Measurements from ENCODE around the gene SCGB3A2.

Gene SCGB3A2

GRCh38 chr5:147880487-147880886 is 2.0 kb downstream of the SCGB3A2 start:
- H3K9me3 ChIP-seq (ENCODE audit: control insufficient read depth, insufficient read depth, low read length), result no peaks in the 10 kb centered on the region
- no peak overlapping the region for H3K4me3 ChIP-seq (ENCODE audit: low read depth, low read length)
- no peak overlapping the region for H3K27ac ChIP-seq (ENCODE audit: low read depth, low read length)
- H3K4me1 ChIP-seq (ENCODE audit: control insufficient read depth, insufficient read depth, low read length), result peaks cover 36% of the 10 kb centered on the region
- peaks cover 9% of the 10 kb centered on the region; the same call in 1 of the 2 replicates for H3K36me3 ChIP-seq (ENCODE audit: control insufficient read depth, insufficient read depth, low read length)
- no peaks in the 10 kb centered on the region for H3K27me3 ChIP-seq (ENCODE audit: control insufficient read depth, insufficient read depth, low read length)
- no peak overlapping the region for H3K9ac ChIP-seq (ENCODE audit: low read depth, low read length)

GRCh38 chr5:147882586-147883313 is 4.2 kb downstream of the SCGB3A2 start:
- no peak overlapping the region for H3K9ac ChIP-seq (ENCODE audit: low read depth, low read length)
- H3K4me1 ChIP-seq (ENCODE audit: control insufficient read depth, insufficient read depth, low read length), result peaks cover 19% of the 10 kb centered on the region
- no peak overlapping the region for H3K4me3 ChIP-seq (ENCODE audit: low read depth, low read length)
- no peaks in the 10 kb centered on the region for H3K27me3 ChIP-seq (ENCODE audit: control insufficient read depth, insufficient read depth, low read length)
- peaks cover 9% of the 10 kb centered on the region; the same call in 1 of the 2 replicates for H3K36me3 ChIP-seq (ENCODE audit: control insufficient read depth, insufficient read depth, low read length)
- no peaks in the 10 kb centered on the region for H3K9me3 ChIP-seq (ENCODE audit: control insufficient read depth, insufficient read depth, low read length)
- H3K27ac ChIP-seq (ENCODE audit: low read depth, low read length), result no peak overlapping the region

- Histone ChIP-seq H3K27ac (ENCODE audit: low read depth, low read length) (no peak overlapping the region), H3K9ac (ENCODE audit: low read depth, low read length) (no peak overlapping the region)
Measured at GRCh38 chr5:147887026-147887627, 8.6 kb downstream of the SCGB3A2 start.

GRCh38 chr5:147887930-147888329 is 9.4 kb downstream of the SCGB3A2 start:
- no peak overlapping the region for H3K4me3 ChIP-seq (ENCODE audit: low read depth, low read length)
- no peaks in the 10 kb centered on the region for H3K9me3 ChIP-seq (ENCODE audit: control insufficient read depth, insufficient read depth, low read length)
- peaks cover 10% of the 10 kb centered on the region for H3K4me1 ChIP-seq (ENCODE audit: control insufficient read depth, insufficient read depth, low read length)
- no peak overlapping the region for H3K9ac ChIP-seq (ENCODE audit: low read depth, low read length)
- H3K27ac ChIP-seq (ENCODE audit: low read depth, low read length), result no peak overlapping the region
- no peaks in the 10 kb centered on the region for H3K27me3 ChIP-seq (ENCODE audit: control insufficient read depth, insufficient read depth, low read length)
- no peaks in the 10 kb centered on the region for H3K36me3 ChIP-seq (ENCODE audit: control insufficient read depth, insufficient read depth, low read length)

More at GRCh38 chr5:147887026-147887627, 8.6 kb downstream of the SCGB3A2 start:
- Histone ChIP-seq H3K4me3 (ENCODE audit: low read depth, low read length) (no peak overlapping the region), H3K27me3 (ENCODE audit: control insufficient read depth, insufficient read depth, low read length) (no peaks in the 10 kb centered on the region), H3K36me3 (ENCODE audit: control insufficient read depth, insufficient read depth, low read length) (peaks cover 5% of the 10 kb centered on the region; the same call in 1 of the 2 replicates), H3K9me3 (ENCODE audit: control insufficient read depth, insufficient read depth, low read length) (no peaks in the 10 kb centered on the region), H3K4me1 (ENCODE audit: control insufficient read depth, insufficient read depth, low read length) (peaks cover 12% of the 10 kb centered on the region)

- Histone ChIP-seq H3K27me3 (ENCODE audit: control insufficient read depth, insufficient read depth, low read length) (no peaks in the 10 kb centered on the region), H3K4me1 (ENCODE audit: control insufficient read depth, insufficient read depth, low read length) (0 out of 2 replicates have a peak, but pooled peaks cover 4% of the 10 kb centered on the region), H3K9ac (ENCODE audit: low read depth, low read length) (no peak overlapping the region), H3K27ac (ENCODE audit: low read depth, low read length) (no peak overlapping the region), H3K36me3 (ENCODE audit: control insufficient read depth, insufficient read depth, low read length) (no peaks in the 10 kb centered on the region), H3K9me3 (ENCODE audit: control insufficient read depth, insufficient read depth, low read length) (no peaks in the 10 kb centered on the region), H3K4me3 (ENCODE audit: low read depth, low read length) (no peak overlapping the region)
Measured at GRCh38 chr5:147892696-147893296, 14.3 kb downstream of the SCGB3A2 start.

- H3K27ac ChIP-seq (ENCODE audit: low read depth, low read length), result no peak overlapping the region
- H3K36me3 ChIP-seq (ENCODE audit: control insufficient read depth, insufficient read depth, low read length), result no peaks in the 10 kb centered on the region
- no peak overlapping the region for H3K9ac ChIP-seq (ENCODE audit: low read depth, low read length)
- H3K27me3 ChIP-seq (ENCODE audit: control insufficient read depth, insufficient read depth, low read length), result no peaks in the 10 kb centered on the region
- H3K4me3 ChIP-seq (ENCODE audit: low read depth, low read length), result no peak overlapping the region
- 0 out of 2 replicates have a peak, but pooled peaks cover 4% of the 10 kb centered on the region for H3K4me1 ChIP-seq (ENCODE audit: control insufficient read depth, insufficient read depth, low read length)
- H3K9me3 ChIP-seq (ENCODE audit: control insufficient read depth, insufficient read depth, low read length), result no peaks in the 10 kb centered on the region
Measured at GRCh38 chr5:147893820-147894219, 15.3 kb downstream of the SCGB3A2 start.

GRCh38 chr5:147895864-147896263 is 17.4 kb downstream of the SCGB3A2 start:
- H3K9me3 ChIP-seq (ENCODE audit: control insufficient read depth, insufficient read depth, low read length), result no peaks in the 10 kb centered on the region
- no peak overlapping the region for H3K9ac ChIP-seq (ENCODE audit: low read depth, low read length)
- no peak overlapping the region for H3K27ac ChIP-seq (ENCODE audit: low read depth, low read length)
- H3K27me3 ChIP-seq (ENCODE audit: control insufficient read depth, insufficient read depth, low read length), result no peaks in the 10 kb centered on the region
- H3K36me3 ChIP-seq (ENCODE audit: control insufficient read depth, insufficient read depth, low read length), result no peaks in the 10 kb centered on the region
- no peak overlapping the region for H3K4me3 ChIP-seq (ENCODE audit: low read depth, low read length)
- H3K4me1 ChIP-seq (ENCODE audit: control insufficient read depth, insufficient read depth, low read length), result 0 out of 2 replicates have a peak, but pooled peaks cover 4% of the 10 kb centered on the region

- Histone ChIP-seq H3K4me1 (ENCODE audit: control insufficient read depth, insufficient read depth, low read length) (peaks cover 6% of the 10 kb centered on the region), H3K36me3 (ENCODE audit: control insufficient read depth, insufficient read depth, low read length) (no peaks in the 10 kb centered on the region), H3K27me3 (ENCODE audit: control insufficient read depth, insufficient read depth, low read length) (no peaks in the 10 kb centered on the region), H3K4me3 (ENCODE audit: low read depth, low read length) (no peak overlapping the region), H3K27ac (ENCODE audit: low read depth, low read length) (no peak overlapping the region), H3K9ac (ENCODE audit: low read depth, low read length) (no peak overlapping the region), H3K9me3 (ENCODE audit: control insufficient read depth, insufficient read depth, low read length) (no peaks in the 10 kb centered on the region)
Measured at GRCh38 chr5:147898875-147899401, 20.4 kb downstream of the SCGB3A2 start.

- Histone ChIP-seq H3K36me3 (ENCODE audit: control insufficient read depth, insufficient read depth, low read length) (no peaks in the 10 kb centered on the region), H3K9me3 (ENCODE audit: control insufficient read depth, insufficient read depth, low read length) (no peaks in the 10 kb centered on the region), H3K27ac (ENCODE audit: low read depth, low read length) (no peak overlapping the region), H3K27me3 (ENCODE audit: control insufficient read depth, insufficient read depth, low read length) (no peaks in the 10 kb centered on the region), H3K4me1 (ENCODE audit: control insufficient read depth, insufficient read depth, low read length) (peaks cover 6% of the 10 kb centered on the region), H3K9ac (ENCODE audit: low read depth, low read length) (no peak overlapping the region), H3K4me3 (ENCODE audit: low read depth, low read length) (no peak overlapping the region)
Measured at GRCh38 chr5:147901599-147902039, 23.1 kb downstream of the SCGB3A2 start.

GRCh38 chr5:147902609-147903115 is 24.2 kb downstream of the SCGB3A2 start:
- H3K4me1 ChIP-seq (ENCODE audit: control insufficient read depth, insufficient read depth, low read length), result peaks cover 6% of the 10 kb centered on the region
- no peak overlapping the region for H3K9ac ChIP-seq (ENCODE audit: low read depth, low read length)
- no peaks in the 10 kb centered on the region for H3K9me3 ChIP-seq (ENCODE audit: control insufficient read depth, insufficient read depth, low read length)
- H3K4me3 ChIP-seq (ENCODE audit: low read depth, low read length), result no peak overlapping the region
- H3K27ac ChIP-seq (ENCODE audit: low read depth, low read length), result no peak overlapping the region
- no peaks in the 10 kb centered on the region for H3K36me3 ChIP-seq (ENCODE audit: control insufficient read depth, insufficient read depth, low read length)
- no peaks in the 10 kb centered on the region for H3K27me3 ChIP-seq (ENCODE audit: control insufficient read depth, insufficient read depth, low read length)

All from HUES48 (cell line).